Stimulated activated CD4-positive, alpha-beta T cell treated with anti-CD3 and anti-CD28 coated beads, Interleukin-15, amount 100 ng/mL, for 48 hours (primary cell): ENCODE results near the gene SMIM29.
"Not testable (repeated sequence)": the region's sequence is repeated elsewhere in the genome, so short reads cannot be mapped to it uniquely, and the experiment has no call there.

ENCODE experiments used
- DNase-seq, 2 donors: peaks; one replicate each; pipeline ENCODE4 v3.0.0-alpha.2; 2020; ENCODE audit warnings: low read depth in 2 of 2

The SMIM29 gene

GRCh38 chr6:34248727-34249468 lies at the start of gene SMIM29:
SMIM29 (minus strand) TSS chr6:34249006; CDS start chr6:34247791, 1,215 bp downstream.
- DNase-seq = peak; percentile 94 to 95

- no peak for DNase-seq
These were observed 46.9 kb upstream of the SMIM29 start for GRCh38 chr6:34295721-34296120.

GRCh38 chr6:34292954-34293353 lies 44.1 kb upstream of the SMIM29 start:
- no peak for DNase-seq

GRCh38 chr6:34289137-34289536 lies 40.3 kb upstream of the SMIM29 start:
- no peak for DNase-seq

- DNase-seq = no peak
These were observed 39.8 kb upstream of the SMIM29 start for GRCh38 chr6:34288581-34288980.

- DNase-seq = no peak
These were observed 36.8 kb upstream of the SMIM29 start for GRCh38 chr6:34285448-34286164.

GRCh38 chr6:34284563-34285447 lies 36.0 kb upstream of the SMIM29 start:
- DNase-seq = no peak

- no peak for DNase-seq
These were observed 33.0 kb upstream of the SMIM29 start for GRCh38 chr6:34281702-34282334.

- DNase-seq = no peak
These were observed 31.4 kb upstream of the SMIM29 start for GRCh38 chr6:34280216-34280615.

- DNase-seq = no peak
These were observed 30.0 kb upstream of the SMIM29 start for GRCh38 chr6:34278833-34279232.

GRCh38 chr6:34277763-34278112 lies 28.9 kb upstream of the SMIM29 start:
- no peak for DNase-seq

- DNase-seq = no peak
These were observed 28.3 kb upstream of the SMIM29 start for GRCh38 chr6:34276881-34277762.

GRCh38 chr6:34276191-34276590 lies 27.4 kb upstream of the SMIM29 start:
- no peak for DNase-seq

GRCh38 chr6:34275128-34275804 lies 26.5 kb upstream of the SMIM29 start:
- no peak for DNase-seq

GRCh38 chr6:34274129-34274528 lies 25.3 kb upstream of the SMIM29 start:
- no peak for DNase-seq

- DNase-seq = no peak
These were observed 24.5 kb upstream of the SMIM29 start for GRCh38 chr6:34273242-34273805.

- DNase-seq = no peak
These were observed 23.5 kb upstream of the SMIM29 start for GRCh38 chr6:34272013-34272926.

- not testable (repeated sequence) for DNase-seq
These were observed 21.0 kb upstream of the SMIM29 start for GRCh38 chr6:34269658-34270341.
